Activated gamma-delta T cell (primary cell): ENCODE measurements around the gene TEX36.
"Not testable (repeated sequence)": the region's sequence is repeated elsewhere in the genome, so short reads cannot be mapped to it uniquely, and the experiment has no call there.

Experiments used
- DNase-seq: peaks from one replicate; lab custom pipeline; 2025; lab: John Stamatoyannopoulos, UW

Gene TEX36

GRCh38 chr10:125692196-125692595 lies 9.2 kb upstream of the TEX36 start:
- no peak for DNase-seq

GRCh38 chr10:125691160-125691981 lies 8.4 kb upstream of the TEX36 start:
- no peak for DNase-seq

- DNase-seq: no peak
These were observed 7.1 kb upstream of the TEX36 start for GRCh38 chr10:125689955-125690569.

GRCh38 chr10:125687507-125688185 lies 4.7 kb upstream of the TEX36 start:
- no peak for DNase-seq

GRCh38 chr10:125684581-125684980 lies 1.6 kb upstream of the TEX36 start:
- DNase-seq: no peak

- DNase-seq: no peak
These were observed 858 bp upstream of the TEX36 start for GRCh38 chr10:125683821-125684220.

- no peak for DNase-seq
These were observed 3.5 kb downstream of the TEX36 start for GRCh38 chr10:125679436-125679835.

GRCh38 chr10:125672884-125673283 lies 10.1 kb downstream of the TEX36 start:
- DNase-seq: no peak

- DNase-seq: no peak
These were observed 20.4 kb downstream of the TEX36 start for GRCh38 chr10:125662584-125662983.

- DNase-seq: no peak
These were observed 20.9 kb downstream of the TEX36 start for GRCh38 chr10:125661941-125662515.

- DNase-seq: no peak
These were observed 21.5 kb downstream of the TEX36 start for GRCh38 chr10:125661431-125661940.

- no peak for DNase-seq
These were observed 23.9 kb downstream of the TEX36 start for GRCh38 chr10:125659071-125659470.

GRCh38 chr10:125656523-125656922 lies 26.4 kb downstream of the TEX36 start:
- DNase-seq: no peak

- DNase-seq: not testable (repeated sequence)
These were observed 29.9 kb downstream of the TEX36 start for GRCh38 chr10:125653113-125653512.

- no peak for DNase-seq
These were observed 36.7 kb downstream of the TEX36 start for GRCh38 chr10:125646311-125646710.

GRCh38 chr10:125641398-125641797 lies 41.6 kb downstream of the TEX36 start:
- DNase-seq: no peak

- DNase-seq: no peak
These were observed 42.3 kb downstream of the TEX36 start for GRCh38 chr10:125640653-125641052.

- no peak for DNase-seq
These were observed 43.1 kb downstream of the TEX36 start for GRCh38 chr10:125639846-125640245.

GRCh38 chr10:125638555-125638954 lies 44.4 kb downstream of the TEX36 start:
- DNase-seq: no peak

- no peak for DNase-seq
These were observed 45.5 kb downstream of the TEX36 start for GRCh38 chr10:125637496-125637895.

- DNase-seq: no peak
These were observed 48.4 kb downstream of the TEX36 start for GRCh38 chr10:125634606-125635005.

GRCh38 chr10:125633517-125633999 lies 49.4 kb downstream of the TEX36 start:
- no peak for DNase-seq
